DMS153 treated with DMSO at 0.1 percent for 48 hours (cell line): ENCODE data around the gene HNRNPL.

ENCODE experiments used
- DNase-seq: peaks from one replicate; lab custom pipeline; 2025; ENCODE audit not compliant: unreplicated experiment; lab: John Stamatoyannopoulos, UW

The HNRNPL gene

DNA sequence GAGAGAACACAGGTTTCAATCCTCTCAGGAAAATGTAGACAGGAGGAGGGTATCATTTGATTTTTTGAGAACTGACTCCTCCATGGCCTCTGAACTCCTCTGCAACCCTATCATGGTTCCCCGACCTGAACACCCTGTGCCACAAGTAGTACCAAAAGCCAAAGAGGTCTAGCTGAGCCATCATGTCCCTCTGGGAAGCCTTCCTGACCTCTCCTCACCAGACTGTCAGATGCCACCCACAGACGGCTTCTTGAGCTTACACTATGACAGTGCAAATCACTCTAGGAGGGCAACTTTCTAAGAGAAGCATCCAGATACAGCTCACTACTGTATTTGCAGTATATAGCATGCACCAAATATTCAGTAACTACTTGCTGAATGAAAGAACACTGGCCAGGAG, 3.7 kb downstream of the HNRNPL start:
- DNase-seq, result no peak

DNA sequence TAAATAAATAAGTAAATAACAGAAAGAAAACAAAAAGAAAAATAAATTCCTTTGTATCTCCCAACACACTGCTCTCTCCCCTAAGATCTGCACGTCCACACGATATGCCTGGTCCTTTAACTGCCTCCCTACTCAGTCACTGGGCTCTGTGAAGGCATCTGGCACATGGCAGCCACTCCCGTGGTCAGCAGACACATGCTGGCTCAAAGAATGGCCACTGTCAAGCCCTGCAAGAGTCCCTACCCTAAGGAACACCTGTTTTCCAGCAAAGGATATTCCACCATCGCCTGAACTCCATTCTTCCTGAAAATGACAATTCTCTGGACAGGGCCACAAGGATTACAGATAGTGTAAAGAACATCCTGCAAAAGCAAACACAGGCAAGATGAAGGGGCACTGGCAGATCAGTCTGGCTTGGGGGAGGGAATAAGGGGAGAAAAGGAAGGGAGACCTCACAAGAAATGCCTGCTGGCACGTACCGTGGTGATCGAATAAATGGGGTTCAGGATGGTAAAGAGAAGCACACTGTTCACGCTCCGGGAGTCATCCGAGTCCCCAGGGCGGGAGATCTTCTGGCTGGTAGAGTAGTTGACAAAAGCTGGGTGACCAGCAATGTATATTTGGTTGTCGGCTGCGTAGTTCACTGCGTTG, 4.3 kb downstream of the HNRNPL start:
- no peak for DNase-seq

DNA sequence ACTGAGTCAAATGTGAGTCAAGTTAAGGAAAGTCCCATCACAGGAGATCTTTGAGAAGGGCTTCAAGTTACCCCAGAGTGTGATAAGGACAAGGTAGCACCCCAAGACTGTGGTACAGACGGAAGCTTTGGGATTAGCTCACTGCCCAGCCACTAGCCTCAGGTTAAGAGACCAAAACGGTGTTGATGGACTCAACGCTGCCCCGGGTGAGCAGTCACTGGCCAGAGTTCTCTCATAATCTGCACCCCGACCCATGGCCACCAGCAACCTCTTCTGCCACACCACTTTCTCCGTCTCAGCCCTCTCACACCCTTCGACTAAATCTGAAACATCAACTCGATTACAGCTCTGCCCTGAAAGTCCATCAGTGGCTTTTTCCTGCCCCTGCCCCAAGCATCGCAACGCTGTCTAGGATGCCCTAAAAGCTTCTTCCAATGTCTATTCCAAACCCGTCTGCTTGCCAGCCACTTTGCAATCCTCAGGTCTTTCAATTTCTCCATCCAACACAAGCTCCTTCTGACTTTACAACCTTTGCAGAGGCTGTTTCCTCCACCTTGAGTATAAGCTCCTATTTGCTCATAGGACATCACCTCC, 5.6 kb downstream of the HNRNPL start:
- no peak for DNase-seq

DNA sequence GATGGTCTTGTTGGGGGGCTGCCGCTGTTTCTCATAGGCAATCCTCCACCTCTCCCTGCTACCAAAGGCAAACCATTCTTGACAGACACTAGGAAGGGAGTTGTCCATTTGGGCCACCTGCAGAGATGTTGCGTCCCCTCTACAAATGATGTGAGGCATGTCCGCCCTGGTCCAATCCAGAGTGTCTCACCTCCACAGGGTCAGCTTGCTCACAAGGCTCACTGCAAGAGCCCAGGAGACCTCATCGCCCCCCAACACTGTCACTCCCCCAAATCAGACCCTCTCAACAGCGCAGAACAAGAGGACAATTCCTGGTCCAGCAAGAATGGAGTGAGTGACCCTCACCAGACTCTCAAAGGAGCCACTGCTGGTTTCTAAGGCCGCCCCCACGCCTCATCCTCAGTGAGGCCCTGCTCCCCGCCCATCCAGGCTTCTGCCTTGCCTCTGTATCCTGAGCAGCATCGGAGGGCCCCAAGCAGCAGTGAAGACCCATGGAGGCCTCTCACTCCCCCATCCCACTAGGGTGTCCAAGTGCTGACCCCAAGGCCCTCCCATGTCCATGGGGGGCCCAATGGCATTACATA, 6.5 kb downstream of the HNRNPL start:
- DNase-seq, result no peak

DNA sequence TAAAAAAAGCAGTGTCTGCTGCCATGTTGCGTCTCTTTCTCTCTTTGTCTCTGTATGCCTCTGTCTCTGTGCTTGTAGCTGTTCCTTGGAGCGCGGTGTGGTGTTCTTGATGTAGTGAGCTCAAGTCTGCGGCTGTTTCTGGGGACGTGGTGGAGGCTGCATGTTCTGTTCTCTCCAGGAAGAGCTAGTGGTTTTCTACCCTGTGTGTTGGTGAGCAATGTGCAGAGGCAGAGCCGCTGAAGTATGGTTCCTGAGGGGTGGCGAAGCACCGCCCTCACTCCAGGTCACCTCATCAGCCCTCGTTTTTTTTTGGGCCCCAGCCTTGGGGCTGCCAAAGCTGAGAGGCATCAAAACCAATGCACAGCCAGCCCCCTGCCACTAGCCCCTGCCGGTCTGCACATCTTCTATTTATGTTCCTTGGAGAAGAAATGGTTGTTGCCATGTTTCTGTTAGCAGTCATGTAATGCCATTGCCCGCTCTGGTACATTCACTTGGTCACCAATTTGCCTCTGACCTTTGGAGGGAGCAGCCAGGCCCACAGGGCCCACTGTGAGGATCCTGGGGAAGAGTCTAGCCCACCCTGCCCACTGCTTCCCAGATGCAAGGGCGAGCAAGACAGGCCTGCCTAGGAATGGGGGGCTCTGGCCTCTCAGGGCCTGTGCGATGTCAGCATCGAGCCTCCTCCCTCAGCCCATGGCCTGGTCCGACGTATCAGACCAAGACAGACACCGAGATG, 7.2 kb downstream of the HNRNPL start:
- DNase-seq, result no peak

DNA sequence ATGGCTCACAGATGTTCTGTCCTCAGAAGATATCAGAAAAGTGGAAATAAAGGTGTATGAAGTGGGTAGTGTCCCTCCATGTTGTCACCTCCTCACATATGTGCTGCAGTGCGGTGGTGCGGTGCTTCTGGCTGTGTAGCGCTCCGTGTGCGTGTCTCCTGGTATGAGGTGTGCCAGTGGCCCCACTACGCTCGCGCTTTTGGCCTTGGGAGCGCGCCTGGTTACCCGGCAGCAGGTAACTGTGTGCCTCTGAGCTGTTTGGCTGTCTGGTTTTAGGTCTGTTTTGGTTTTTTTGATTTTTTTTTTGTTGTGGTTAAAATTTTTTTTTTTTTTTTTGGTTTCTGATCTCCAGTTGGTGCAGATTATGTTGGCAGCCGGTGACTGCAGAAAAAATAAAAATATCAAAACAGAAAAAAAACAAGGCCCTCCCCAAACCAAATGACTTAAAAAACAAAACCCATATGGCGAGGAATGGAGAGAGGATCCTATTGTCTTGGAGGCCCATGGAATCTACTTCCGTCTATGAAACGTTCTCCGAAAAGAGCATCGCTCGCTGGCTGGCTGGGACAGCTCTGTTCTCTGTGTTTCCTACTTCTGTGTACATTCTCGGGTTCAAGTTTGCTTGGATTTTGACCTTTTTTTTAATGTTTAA, 7.9 kb downstream of the HNRNPL start:
- no peak for DNase-seq

DNA sequence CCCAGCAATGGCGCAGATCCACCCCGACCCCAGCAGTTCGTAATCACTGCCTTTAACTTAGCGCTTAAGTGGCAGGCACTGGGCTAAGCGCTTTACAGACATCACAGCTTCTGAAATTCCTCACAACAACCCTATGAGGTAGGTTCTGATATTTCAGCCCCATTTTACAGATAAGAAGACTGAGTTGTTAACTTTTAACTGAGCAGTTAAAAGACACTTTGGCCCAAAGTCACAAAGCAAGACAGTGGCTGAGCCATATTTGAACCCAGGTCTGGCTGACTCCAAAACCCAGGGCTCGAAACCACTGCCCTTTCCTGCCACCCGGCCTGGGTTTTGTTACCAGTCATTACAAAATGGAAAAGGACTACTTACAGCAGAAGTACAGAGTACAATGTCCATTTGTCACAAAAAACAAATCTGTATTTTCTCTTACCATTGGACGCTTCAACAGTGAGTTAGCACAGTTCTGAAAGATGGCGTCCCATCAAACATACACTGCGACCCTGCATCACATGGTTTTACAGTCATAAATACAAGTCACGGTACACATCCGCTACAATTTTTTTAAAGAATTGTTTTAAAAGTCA, 8.5 kb downstream of the HNRNPL start:
- DNase-seq, result no peak

DNA sequence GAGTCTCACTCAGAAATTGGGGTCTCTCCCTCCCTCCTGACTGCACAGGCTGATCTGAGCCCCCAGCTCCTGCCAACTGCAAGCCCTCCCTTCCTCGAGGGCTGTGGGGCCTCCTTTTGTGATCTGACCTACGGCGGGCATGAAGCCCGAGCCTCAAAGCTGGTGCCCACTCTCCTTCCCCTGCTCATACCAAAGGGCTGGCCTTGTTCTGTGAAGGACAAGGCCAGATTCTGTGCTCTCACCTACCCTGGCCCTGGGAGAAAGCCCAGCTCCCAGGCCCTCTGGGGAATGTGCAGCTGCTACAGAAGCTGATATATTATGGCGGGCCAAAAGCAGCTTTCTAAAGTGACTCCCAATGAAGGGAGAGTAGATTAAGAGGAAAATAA, 9.2 kb downstream of the HNRNPL start:
- no peak for DNase-seq

DNA sequence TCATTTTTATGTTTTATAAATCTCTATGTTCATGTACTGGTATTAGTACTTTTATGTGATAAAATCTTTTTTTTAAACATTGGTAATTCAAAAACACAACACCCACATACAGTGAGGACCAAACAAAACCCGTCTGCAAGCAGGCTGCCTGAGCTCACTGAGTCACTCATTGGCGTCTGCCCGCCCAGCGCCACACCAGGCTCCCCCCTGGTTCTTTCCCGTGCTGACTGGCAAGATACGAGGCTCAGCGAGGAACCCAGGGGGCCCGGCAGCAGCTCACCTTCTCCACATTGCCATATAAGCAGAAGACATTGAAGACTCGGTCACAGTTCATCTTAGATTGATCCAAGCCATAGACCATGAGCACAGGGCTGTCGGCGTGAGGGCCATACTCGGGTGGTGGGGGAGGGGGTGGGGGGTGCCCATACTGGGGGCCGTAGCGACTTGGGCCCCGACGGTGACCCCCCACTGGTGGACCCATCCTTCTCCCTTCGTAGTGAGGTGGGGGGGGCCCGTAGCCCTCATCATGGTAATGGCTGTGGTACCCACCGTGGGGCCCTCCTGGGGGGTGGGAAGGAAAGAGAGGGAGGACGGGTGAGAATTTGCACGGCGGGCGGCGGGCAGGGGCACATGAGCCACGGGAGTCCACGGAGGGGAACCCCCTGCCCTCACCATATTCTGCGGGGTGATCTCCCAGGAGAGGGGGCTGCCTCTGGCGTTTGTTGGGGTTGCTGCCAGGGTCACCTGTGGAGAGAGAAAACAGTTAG, 9.8 kb downstream of the HNRNPL start:
- DNase-seq, result no peak

DNA sequence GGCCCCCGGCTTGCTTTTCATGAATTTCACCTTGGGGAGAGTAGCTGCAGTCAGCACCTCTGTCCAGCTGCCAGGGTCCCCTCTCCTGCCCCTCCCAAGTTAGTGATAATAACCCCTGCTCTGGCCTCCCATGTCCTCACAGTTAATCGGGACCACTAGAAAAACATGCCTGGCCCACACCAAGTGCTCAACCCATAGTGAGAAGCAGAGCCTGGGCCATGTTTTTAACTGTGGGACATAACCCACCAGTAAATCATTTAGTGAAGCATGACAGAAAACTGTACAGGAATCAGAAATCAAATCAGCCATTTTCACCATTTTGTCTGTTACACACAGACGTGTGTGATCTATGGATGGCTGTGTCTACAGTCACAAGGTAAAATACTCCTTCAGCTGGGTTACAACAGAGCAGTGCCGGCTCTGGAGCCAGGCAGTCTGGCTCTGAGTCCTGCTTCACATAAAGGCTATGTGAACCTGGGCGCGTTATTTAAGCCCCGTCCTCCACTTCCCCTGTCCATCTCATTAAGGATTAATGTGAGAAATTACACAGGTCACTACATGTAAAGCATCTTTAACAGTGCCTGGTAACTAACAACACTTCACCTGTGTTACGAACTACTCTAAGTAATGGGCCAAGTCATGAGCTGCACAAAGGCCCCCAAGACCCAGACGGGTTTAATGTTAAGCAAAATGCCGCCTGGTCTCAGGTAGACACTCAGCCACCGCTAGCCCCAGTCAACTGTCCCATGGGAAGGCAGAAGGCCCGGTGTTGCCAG, 10.6 kb downstream of the HNRNPL start:
- no peak for DNase-seq

DNA sequence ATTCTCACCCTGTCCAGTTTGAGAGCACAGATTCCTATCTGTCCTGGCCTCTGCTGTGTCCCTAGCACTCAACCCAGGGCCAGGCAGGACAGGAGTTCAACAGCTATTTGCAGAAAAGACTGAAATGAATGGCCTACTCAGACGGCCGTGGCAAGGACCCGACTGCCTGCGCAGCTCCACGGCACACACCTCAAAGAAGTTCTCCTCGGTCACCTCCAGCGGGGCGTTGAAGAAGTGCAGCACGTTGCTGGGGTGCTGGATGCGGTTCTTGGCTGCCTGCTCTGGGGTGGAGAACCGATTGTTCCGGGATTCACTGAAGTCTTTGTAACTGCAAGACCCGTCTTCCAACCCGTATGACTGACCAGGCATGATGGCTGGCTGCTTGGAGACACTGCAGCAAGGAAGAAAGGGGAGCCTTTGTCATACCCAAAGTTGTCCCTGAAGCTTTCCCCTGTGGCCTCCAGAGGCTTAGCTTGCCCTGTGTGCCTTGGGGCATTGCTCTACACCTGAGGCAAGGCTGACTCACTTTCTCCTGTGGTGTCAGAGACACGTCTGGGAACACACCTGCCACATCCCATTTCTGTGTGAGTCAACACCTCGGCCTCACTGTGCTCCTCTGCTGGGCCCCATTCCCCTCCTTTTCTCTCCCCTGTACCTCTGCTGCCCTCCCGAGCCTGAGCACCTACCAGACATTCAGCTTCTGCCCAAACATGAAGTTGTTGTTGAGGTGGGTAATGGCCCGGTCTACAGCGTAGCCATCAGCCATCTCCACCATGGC, 11.4 kb downstream of the HNRNPL start:
- DNase-seq, result no peak

DNA sequence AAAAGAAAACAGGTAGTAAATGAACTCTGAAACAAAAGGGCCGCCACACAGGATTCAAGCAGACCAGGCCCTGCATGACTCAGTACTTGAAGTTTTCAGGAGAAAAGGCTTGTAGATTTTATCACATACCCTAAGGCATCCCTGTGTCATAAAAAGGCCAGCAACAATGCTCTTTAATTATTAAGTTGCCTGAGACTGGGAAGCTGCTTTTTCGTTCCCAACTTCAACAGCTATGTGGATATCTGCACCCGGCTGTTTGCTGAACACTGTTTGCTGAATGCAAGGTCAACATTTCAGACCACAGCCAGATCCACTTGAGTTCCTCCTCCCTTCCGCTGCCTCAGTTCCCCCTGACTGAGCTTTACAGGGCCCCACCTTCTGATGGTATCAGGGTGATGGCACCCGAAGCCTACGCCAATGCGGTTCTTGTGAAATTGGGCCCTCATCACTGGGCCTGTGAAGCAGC, 12.1 kb downstream of the HNRNPL start:
- no peak for DNase-seq

DNA sequence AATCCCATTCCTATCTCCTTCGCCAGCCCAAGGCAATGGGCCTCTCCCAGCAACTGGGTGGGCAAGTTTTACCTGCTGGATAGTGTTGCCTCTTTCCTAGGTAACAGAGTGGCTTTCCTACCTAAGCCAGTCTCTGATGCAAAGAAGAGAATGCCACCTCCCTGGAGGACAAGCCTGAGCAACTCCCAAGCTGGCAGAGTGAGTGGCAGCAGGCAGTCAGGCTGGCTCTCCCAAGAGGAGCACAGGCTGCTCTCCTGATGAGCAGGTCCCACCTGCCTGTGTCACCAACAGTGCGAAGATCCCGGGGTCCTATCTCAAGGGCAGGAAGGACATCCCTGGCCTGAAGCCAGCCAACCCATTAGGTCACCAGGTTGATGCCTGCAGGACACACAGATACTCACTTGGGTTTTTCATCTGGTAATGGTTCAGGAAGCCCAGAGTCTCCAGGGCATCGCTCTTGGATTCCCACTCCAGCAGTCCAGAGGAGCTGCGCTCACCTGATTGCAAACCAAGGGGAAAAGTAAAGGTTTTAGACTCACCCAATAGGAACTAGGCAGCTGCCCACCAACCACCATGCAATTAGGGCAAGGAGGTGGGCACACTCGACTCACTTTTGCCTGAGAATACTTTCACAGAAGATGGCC, 12.7 kb downstream of the HNRNPL start:
- DNase-seq, result no peak

DNA sequence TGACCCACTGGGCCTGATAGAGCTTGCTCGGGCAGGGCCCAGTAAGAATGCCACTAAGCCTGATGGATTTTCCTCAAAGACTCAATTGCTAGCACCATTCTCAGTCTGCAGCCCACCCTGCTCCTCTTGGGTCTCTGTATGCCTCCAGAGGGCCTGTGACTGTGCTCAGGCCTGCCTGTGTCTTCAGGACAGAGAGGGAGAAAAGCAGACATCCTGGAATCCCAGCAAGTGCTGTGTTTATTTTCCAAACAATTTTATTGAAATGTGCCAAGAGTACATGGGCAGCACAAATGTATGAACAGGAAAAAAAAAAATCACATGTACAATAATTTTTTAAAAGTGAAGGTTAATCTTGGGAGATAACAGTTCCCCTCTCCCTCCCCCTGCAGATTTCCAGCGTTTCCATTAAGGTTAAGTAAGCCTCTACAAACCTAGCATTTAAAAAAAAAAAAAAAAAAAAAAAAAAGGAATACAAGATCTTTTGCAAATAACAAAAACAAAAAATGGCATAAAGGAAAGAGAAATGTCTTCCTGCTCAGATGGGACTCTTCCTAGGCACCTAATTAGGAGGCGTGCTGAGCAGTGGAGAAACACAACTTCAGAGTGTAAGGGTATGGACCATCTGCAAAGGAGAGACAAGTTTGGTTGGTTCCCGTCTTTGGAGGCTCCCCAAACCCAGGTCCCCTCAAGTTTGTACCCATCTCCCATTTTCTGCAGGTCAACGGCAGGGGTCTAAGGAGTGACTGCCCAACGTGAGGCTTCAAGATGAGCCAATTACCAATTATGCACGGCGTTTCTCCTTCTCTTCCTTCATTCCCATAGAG, 13.4 kb downstream of the HNRNPL start:
- DNase-seq, result no peak

DNA sequence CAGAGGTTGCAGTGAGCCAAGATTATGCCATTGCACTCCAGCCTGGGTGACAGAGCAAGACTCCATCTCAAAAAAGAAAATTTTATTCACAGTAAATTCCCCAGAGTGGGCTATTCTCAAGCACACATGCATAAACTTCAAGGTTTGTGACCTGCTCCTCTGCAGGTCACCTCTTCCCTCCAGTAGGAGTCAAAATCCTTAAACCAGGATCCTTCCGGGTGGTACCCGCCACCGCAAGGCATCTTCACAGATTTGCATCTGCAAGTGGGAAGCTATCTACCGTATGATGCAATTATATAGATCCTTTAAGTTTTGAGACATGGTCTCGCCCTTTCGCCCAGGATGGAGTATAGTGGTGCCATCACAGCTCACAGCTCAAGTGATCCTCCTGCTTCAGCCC, 15.2 kb downstream of the HNRNPL start:
- no peak for DNase-seq

DNA sequence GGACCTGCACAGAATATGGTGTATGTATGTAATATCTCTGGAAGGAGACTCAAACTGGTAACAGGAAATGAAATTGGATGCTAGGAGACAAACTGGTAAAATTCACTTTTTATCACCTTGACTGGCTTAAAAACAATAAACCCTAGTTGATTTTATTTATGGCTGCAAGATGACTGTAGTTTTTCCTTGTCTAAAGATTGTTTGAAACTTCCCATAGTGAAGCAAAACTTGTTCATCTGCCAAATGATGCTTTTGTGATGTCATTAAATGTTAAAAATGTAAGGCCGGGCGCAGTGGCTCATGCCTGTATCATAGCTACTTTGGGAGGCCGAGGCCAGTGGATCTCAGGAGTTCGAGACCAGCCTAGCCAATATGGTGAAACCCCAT, 15.7 kb downstream of the HNRNPL start:
- no peak for DNase-seq

DNA sequence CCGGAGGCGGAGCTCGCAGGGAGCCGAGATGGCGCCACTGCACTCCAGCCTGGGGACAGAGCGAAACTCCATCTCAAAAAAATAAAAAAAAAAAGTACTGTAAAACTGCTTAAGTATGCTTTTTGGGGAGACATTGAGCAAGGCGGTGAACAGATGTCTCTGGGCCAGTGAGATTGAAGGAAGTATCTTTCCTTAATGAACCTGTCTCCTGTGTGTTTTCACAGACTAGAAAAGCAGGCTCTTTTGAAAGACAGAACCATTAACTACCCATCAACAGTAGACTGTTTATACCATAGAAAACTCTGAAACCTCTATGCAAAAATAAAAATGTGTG, 16.7 kb downstream of the HNRNPL start:
- DNase-seq, result no peak

DNA sequence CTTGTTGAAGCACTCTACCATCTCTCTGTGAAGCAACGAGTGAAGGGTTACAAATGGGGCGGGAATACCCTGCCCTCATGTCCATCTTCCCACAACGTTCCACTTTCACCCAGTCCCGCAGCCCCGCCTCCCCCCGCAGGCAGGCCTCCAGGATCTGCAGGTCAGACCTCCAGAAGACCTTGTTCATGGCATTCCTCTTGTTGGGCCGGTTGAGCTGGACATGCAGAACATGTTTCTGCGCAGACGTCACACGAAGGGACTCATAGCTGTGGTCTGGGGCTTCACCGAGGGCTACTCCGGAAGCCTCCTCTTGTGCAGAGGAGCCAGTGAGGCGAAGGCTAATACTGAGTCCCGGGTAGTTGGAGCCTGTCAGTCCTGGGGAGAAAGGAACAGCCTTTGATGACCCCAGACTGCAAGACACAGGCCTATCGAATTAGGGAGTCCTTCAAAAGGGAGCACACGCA, 18.6 kb downstream of the HNRNPL start:
- DNase-seq, result no peak
